SK-N-SH (cell line): ENCODE measurements around the gene SDK1. TPM values are rescaled to one million over a fixed set of nuclear protein-coding genes. Genes with fewer than 3 reads are reported as not detected.

Experiments used
- CTCF ChIA-PET: fragments of 300-600, 350-600 bp; formaldehyde crosslinking; extraction: SDS; loops from one replicate; lab custom pipeline; 2021; lab: Yijun Ruan, JAX
- POLR2A ChIA-PET: fragments of 350-600 bp; sonication (Branson Sonifier 250); formaldehyde crosslinking; extraction: SDS; loops from one replicate; lab custom pipeline; 2020; ENCODE audit warnings: antibody characterized with exemption, inconsistent platforms; lab: Yijun Ruan, JAX
- DNase-seq: peaks from one replicate; pipeline ENCODE4 v3.0.0; 2012
- H2AFZ ChIP-seq: fragments of 200-600 bp; sonication (generic); 2 replicates; pipeline ENCODE4 v1.8.1; 2016; ENCODE audit warnings: antibody characterized with exemption, mild to moderate bottlenecking, low read depth
- H3F3A ChIP-seq: fragments of 200-600 bp; sonication (generic); replicated peaks from 2 replicates; pipeline ENCODE3; 2016; ENCODE audit warnings: antibody characterized with exemption, mild to moderate bottlenecking; ENCODE audit not compliant: insufficient read depth
- H3K27ac ChIP-seq, 2 experiments: fragments of 200-500 bp in 1 of 2; fragments of 200-600 bp in 1 of 2; sonication (Bioruptor generic) in 1 of 2; sonication (generic), shearing (Covaris generic) in 1 of 2; 2 replicates each; pipeline versions ENCODE4 v1.5.1 to v1.6.1; 2014 to 2016; ENCODE audit warnings: low read depth in 2 of 2, inconsistent platforms in 1 of 2, low read length in 1 of 2, mild to moderate bottlenecking in 1 of 2, mixed read lengths in 1 of 2
- H3K27me3 ChIP-seq: fragments of 200-600 bp; sonication (generic), shearing (Covaris generic); 2 replicates; pipeline ENCODE4 v1.6.1; 2016; ENCODE audit warnings: mixed run types; ENCODE audit not compliant: insufficient read depth
- H3K36me3 ChIP-seq, 2 experiments: fragments of 200-500 bp in 1 of 2; fragments of 200-600 bp in 1 of 2; sonication (Bioruptor generic) in 1 of 2; sonication (generic) in 1 of 2; replicated peaks in 1 of 2; 2 replicates each; pipeline versions ENCODE3 to v1.5.1; 2014 to 2016; ENCODE audit warnings: low read length in 1 of 2, mild to moderate bottlenecking in 1 of 2; ENCODE audit not compliant: insufficient read depth in 2 of 2, control insufficient read depth in 1 of 2
- H3K4me1 ChIP-seq, 2 experiments: fragments of 200-500 bp in 1 of 2; fragments of 200-600 bp in 1 of 2; sonication (Bioruptor generic) in 1 of 2; sonication (generic), shearing (Covaris generic) in 1 of 2; 2 replicates each; pipeline versions ENCODE4 v1.5.1 to v1.6.1; 2014 to 2016; ENCODE audit warnings: low read depth in 1 of 2, low read length in 1 of 2, mixed run types in 1 of 2; ENCODE audit not compliant: insufficient read depth in 2 of 2, control insufficient read depth in 1 of 2
- H3K4me2 ChIP-seq: fragments of 200-600 bp; sonication (generic), shearing (Covaris generic); 2 replicates; pipeline ENCODE4 v1.6.1; 2017; ENCODE audit warnings: mixed run types
- H3K4me3 ChIP-seq, 2 experiments: fragments of 200-500 bp in 1 of 2; fragments of 200-600 bp in 1 of 2; sonication (Bioruptor generic) in 1 of 2; sonication (generic), shearing (Covaris generic) in 1 of 2; 2 replicates each; pipeline versions ENCODE4 v1.5.1 to v1.8.1; 2014 to 2016; ENCODE audit warnings: low read depth in 2 of 2, inconsistent platforms in 1 of 2, low read length in 1 of 2, mild to moderate bottlenecking in 1 of 2, mixed read lengths in 1 of 2, moderate library complexity in 1 of 2
- H3K79me2 ChIP-seq: fragments of 200-600 bp; sonication (generic); 2 replicates; pipeline ENCODE4 v1.8.1; 2017; ENCODE audit warnings: mild to moderate bottlenecking; ENCODE audit not compliant: insufficient read depth
- H3K9ac ChIP-seq: fragments of 200-600 bp; sonication (generic); 2 replicates; pipeline ENCODE4 v1.6.1; 2017; ENCODE audit warnings: mixed run types
- H3K9me2 ChIP-seq: fragments of 200-600 bp; sonication (generic); 2 replicates; pipeline ENCODE4 v1.6.1; 2017; ENCODE audit warnings: mixed run types
- H3K9me3 ChIP-seq: fragments of 200-600 bp; sonication (generic); 2 replicates; pipeline ENCODE4 v1.6.1; 2017; ENCODE audit warnings: mixed run types, mild to moderate bottlenecking, moderate library complexity
- H4K20me1 ChIP-seq: fragments of 200-600 bp; sonication (generic); 2 replicates; pipeline ENCODE4 v1.6.1; 2017; ENCODE audit warnings: mild to moderate bottlenecking, mixed run types; ENCODE audit not compliant: insufficient read depth
- ELF1 ChIP-seq: IDR thresholded peaks from 2 replicates; pipeline ENCODE4 v1.4.0; 2012
- PBX3 ChIP-seq: IDR thresholded peaks from 2 replicates; pipeline ENCODE4; 2012
- RCOR1 ChIP-seq: fragments of 150-350 bp; IDR thresholded peaks from 2 replicates; pipeline ENCODE4 v1.6.1; 2017; ENCODE audit warnings: antibody characterized with exemption, low read length
- RXRA ChIP-seq: IDR thresholded peaks from 2 replicates; pipeline ENCODE4 v1.4.0; 2012; ENCODE audit warnings: low read depth, mild to moderate bottlenecking, borderline replicate concordance
- SMC3 ChIP-seq: IDR thresholded peaks from 2 replicates; pipeline ENCODE4 v1.6.1; 2012; ENCODE audit warnings: low read depth, low read length, improper control_type of control experiment
- USF1 ChIP-seq: IDR thresholded peaks from 2 replicates; pipeline ENCODE4 v1.4.0; 2012; ENCODE audit warnings: low read depth, borderline replicate concordance
- WGBS: methylation state at CpG from one replicate; pipeline ENCODE4 v1.1.6; 2017; ENCODE audit warnings: low lambda C conversion rate; 5-methylcytosine and 5-hydroxymethylcytosine counted together
- polyA plus RNA-seq, 3 experiments: library from polyadenylated mRNA; depleted of rRNA; stranded (reverse); fragments of >200 nt; gene quantifications; 2 replicates each; pipeline ENCODE4 v1.2.3, GENCODE V29; 2012
- TF ChIP-seq, protein P1 (sequence below): IDR thresholded peaks from 2 replicates; pipeline ENCODE4 v1.4.0; 2012; ENCODE audit warnings: low read depth, borderline replicate concordance

The SDK1 gene
- polyA plus RNA-seq, 1 of the 3 experiments (the other 2 are of a cell fraction), result 1.2 TPM

- no peak overlapping the region for H3K27ac ChIP-seq
- TF ChIP-seq SMC3 (no peak), ELF1 (no peak), PBX3 (no peak), RXRA (no peak)
- TF ChIP-seq, protein P1, sequence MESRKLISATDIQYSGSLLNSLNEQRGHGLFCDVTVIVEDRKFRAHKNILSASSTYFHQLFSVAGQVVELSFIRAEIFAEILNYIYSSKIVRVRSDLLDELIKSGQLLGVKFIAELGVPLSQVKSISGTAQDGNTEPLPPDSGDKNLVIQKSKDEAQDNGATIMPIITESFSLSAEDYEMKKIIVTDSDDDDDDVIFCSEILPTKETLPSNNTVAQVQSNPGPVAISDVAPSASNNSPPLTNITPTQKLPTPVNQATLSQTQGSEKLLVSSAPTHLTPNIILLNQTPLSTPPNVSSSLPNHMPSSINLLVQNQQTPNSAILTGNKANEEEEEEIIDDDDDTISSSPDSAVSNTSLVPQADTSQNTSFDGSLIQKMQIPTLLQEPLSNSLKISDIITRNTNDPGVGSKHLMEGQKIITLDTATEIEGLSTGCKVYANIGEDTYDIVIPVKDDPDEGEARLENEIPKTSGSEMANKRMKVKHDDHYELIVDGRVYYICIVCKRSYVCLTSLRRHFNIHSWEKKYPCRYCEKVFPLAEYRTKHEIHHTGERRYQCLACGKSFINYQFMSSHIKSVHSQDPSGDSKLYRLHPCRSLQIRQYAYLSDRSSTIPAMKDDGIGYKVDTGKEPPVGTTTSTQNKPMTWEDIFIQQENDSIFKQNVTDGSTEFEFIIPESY, result no peak
- TF ChIP-seq, all 33 proteins: peak for 0
- Histone ChIP-seq H3K9ac (no peak overlapping the region), H3K79me2 (no peaks in the 10 kb centered on the region), H3K27me3 (no peaks in the 10 kb centered on the region), H3K4me3 (no peak overlapping the region), H3K36me3 (no peaks in the 10 kb centered on the region), H2AFZ (no peak overlapping the region), H3K4me2 (no peak overlapping the region), H3K9me3 (peaks cover 4% of the 10 kb centered on the region; the same call in 1 of the 2 replicates), H3K4me1 (no peaks in the 10 kb centered on the region), H3K9me2 (no peaks in the 10 kb centered on the region), H4K20me1 (no peaks in the 10 kb centered on the region), H3F3A (no peaks in the 10 kb centered on the region)
- no peak for DNase-seq
- ChIA-PET POLR2A (no interaction called here), CTCF (interaction anchor here (1.2 to 2.5 kb wide), 2 partner anchors 9 to 14 kb away, joined by 3 to 10 read pairs; no protein-coding TSS in a partner anchor)
- WGBS, result 57% methylated on average over 8 of the region's 8 CpGs
Observed at GRCh38 chr7:3835109-3835508, 534.1 kb downstream of the SDK1 start.

- Histone ChIP-seq H3K27ac (no peak overlapping the region), H3K4me2 (no peak overlapping the region), H3K9ac (no peak overlapping the region), H3F3A (no peaks in the 10 kb centered on the region), H3K9me3 (no peaks in the 10 kb centered on the region; the same call in 1 of the 2 replicates), H3K4me1 (no peaks in the 10 kb centered on the region), H3K9me2 (no peaks in the 10 kb centered on the region), H3K36me3 (no peaks in the 10 kb centered on the region), H3K27me3 (no peaks in the 10 kb centered on the region), H3K79me2 (no peaks in the 10 kb centered on the region), H4K20me1 (no peaks in the 10 kb centered on the region), H3K4me3 (no peak overlapping the region), H2AFZ (no peak overlapping the region)
- 41% methylated on average over 7 of the region's 7 CpGs for WGBS
- TF ChIP-seq RXRA (no peak), USF1 (no peak), RCOR1 (no peak)
- ChIA-PET POLR2A (no interaction called here), CTCF (no interaction called here)
- no peak for DNase-seq
Observed at GRCh38 chr7:3836855-3837254, 535.8 kb downstream of the SDK1 start.
